AG04449 (cell line): Measurements from ENCODE around the gene PRRT1.

Source experiments
- CTCF ChIA-PET: fragments of 350-600 bp; formaldehyde crosslinking; extraction: SDS; loops from one replicate; lab custom pipeline; 2021; ENCODE audit warnings: antibody characterized with exemption; lab: Yijun Ruan, JAX
- POLR2A ChIA-PET: fragments of 400-600, 350-600 bp; formaldehyde crosslinking; extraction: SDS; loops from one replicate; lab custom pipeline; 2020; ENCODE audit warnings: antibody characterized with exemption, inconsistent platforms; lab: Yijun Ruan, JAX
- DNase-seq: peaks from one replicate; pipeline ENCODE4 v3.0.0-alpha.2; 2010; ENCODE audit warnings: low read depth, low spot score
- H3K4me3 ChIP-seq: 2 replicates; pipeline ENCODE4 v1.5.1; 2011; ENCODE audit warnings: low read depth, mild to moderate bottlenecking, control low read depth, low read length
- TF ChIP-seq, protein P1 (sequence below): IDR thresholded peaks from one replicate; pipeline ENCODE4 v1.5.1; 2011; ENCODE audit warnings: mild to moderate bottlenecking, moderate library complexity, low read length, control low read depth, inconsistent platforms; ENCODE audit not compliant: insufficient read depth; ENCODE audit errors: missing control alignments

The PRRT1 gene

DNA sequence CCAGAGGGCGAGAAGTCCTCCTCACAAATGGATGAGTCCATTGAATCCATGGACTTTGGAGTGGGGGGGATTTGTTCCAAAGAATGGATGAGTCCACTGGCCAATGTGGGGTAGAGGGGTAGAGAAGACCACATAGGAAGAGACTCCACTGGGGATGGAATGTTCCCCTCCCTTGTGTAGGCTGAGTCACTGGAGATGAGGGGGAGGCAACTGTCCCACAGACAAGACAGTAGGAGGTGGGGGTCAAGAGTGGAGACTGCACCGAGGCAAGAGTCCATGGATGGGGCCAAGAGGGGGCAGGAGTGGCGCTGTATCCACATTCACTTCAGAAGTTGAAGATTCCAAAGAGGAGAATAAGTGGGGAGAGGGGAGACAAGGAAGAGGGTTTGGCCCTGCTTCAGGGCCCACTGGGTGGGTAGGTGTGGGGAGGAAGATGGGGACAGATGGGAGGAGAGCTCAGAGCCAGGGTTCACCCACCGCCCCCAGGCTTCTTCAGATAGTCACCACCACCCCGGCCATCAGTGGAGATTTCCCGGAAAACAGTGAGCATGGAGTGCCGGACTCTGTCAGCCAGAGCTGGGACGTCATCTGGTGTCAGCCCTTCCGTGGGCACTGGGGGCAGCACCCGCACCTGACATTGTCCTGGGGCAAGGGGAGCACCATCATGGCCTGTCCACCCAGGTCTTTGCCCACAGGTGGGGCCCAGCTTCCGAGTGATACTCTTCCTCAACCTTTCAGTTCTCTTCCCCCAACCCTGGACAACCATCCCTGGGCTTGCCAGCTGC lies 17.3 kb upstream of the PRRT1 start:
- POLR2A ChIA-PET = no interaction called here
- CTCF ChIA-PET = interaction anchor here (0.5 to 1.0 kb wide), 3 partner anchors 50 to 1495 kb away, joined by 3 to 4 read pairs (median 3); no protein-coding TSS in a partner anchor
- H3K4me3 ChIP-seq = no peak overlapping the region
- TF ChIP-seq, protein P1, sequence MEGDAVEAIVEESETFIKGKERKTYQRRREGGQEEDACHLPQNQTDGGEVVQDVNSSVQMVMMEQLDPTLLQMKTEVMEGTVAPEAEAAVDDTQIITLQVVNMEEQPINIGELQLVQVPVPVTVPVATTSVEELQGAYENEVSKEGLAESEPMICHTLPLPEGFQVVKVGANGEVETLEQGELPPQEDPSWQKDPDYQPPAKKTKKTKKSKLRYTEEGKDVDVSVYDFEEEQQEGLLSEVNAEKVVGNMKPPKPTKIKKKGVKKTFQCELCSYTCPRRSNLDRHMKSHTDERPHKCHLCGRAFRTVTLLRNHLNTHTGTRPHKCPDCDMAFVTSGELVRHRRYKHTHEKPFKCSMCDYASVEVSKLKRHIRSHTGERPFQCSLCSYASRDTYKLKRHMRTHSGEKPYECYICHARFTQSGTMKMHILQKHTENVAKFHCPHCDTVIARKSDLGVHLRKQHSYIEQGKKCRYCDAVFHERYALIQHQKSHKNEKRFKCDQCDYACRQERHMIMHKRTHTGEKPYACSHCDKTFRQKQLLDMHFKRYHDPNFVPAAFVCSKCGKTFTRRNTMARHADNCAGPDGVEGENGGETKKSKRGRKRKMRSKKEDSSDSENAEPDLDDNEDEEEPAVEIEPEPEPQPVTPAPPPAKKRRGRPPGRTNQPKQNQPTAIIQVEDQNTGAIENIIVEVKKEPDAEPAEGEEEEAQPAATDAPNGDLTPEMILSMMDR = no peak
- DNase-seq = no peak

GRCh38 chr6:32168350-32168749 lies 16.6 kb upstream of the PRRT1 start:
- no peak overlapping the region for H3K4me3 ChIP-seq
- DNase-seq = no peak
- ChIA-PET POLR2A (interaction anchor here (0.6 kb wide), 1 partner anchor 338 kb away, joined by 3 read pairs; no protein-coding TSS in a partner anchor), CTCF (interaction anchor here (0.5 to 1.0 kb wide), 2 partner anchors 51 to 1494 kb away, joined by 3 read pairs; no protein-coding TSS in a partner anchor)
- TF ChIP-seq, protein P1 = no peak

- ChIA-PET CTCF (interaction anchor here (1.1 kb wide), 1 partner anchor 51 kb away, joined by 3 read pairs; no protein-coding TSS in a partner anchor), POLR2A (interaction anchor here (0.6 kb wide), 1 partner anchor 337 kb away, joined by 3 read pairs; no protein-coding TSS in a partner anchor)
- TF ChIP-seq, protein P1 = no peak
- no peak for DNase-seq
- H3K4me3 ChIP-seq = no peak overlapping the region
Observed at GRCh38 chr6:32167761-32168262, 16.1 kb upstream of the PRRT1 start.

GRCh38 chr6:32167154-32167760 lies 15.5 kb upstream of the PRRT1 start:
- CTCF ChIA-PET = interaction anchor here (1.1 kb wide), 1 partner anchor 51 kb away, joined by 3 read pairs; no protein-coding TSS in a partner anchor
- no peak for DNase-seq
- POLR2A ChIA-PET = no interaction called here
- no peak overlapping the region for H3K4me3 ChIP-seq
- TF ChIP-seq, protein P1 = no peak

DNA sequence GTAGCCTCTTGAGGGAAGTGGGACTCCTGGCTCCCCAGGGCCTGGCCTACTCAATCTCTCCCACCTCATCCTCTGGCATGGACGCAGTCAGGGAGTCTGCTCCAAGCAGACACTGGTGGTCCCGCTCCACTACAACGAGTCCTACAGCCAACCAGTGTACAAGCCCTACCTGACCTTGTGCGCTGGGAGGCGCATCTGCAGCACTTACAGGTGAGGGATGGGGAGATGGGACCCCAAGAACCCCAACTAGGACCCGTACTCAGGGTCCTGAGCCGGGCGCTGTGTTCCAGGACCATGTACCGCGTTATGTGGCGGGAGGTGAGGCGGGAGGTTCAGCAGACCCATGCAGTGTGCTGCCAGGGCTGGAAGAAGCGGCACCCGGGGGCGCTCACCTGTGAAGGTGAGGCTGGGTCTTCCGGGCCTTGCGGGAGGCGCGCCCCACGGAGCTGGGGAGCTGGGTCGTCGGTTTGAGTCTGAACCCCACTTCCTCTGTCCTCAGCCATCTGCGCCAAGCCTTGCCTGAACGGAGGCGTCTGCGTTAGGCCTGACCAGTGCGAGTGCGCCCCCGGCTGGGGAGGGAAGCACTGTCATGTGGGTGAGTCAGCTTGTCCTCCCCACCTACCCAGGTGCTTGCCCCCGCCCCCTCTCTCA lies 14.8 kb upstream of the PRRT1 start:
- no peak overlapping the region for H3K4me3 ChIP-seq
- CTCF ChIA-PET = interaction anchor here (1.1 kb wide), 1 partner anchor 50 kb away, joined by 3 read pairs; no protein-coding TSS in a partner anchor
- TF ChIP-seq, protein P1 = no peak
- DNase-seq = no peak
- POLR2A ChIA-PET = no interaction called here
